ENCODE results near the gene ILK.

The ILK gene

DNA sequence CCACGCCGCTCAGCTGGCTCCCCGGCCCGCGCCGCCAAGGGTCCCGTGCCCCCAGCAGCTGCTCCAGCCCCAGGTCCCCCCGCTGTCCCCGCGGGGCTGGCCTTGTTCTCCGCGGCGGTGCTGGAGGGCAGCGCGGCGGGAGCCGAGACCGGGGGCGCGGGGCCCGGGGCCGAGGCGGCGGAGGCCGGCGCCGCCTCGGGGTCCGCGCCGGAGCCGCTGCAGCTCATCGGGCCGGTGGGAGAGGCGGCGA lies 8.3 kb downstream of the ILK start:
- H3K4me3 ChIP-seq (ENCODE audit: low read depth, low read length) = peak overlapping the region; percentile 78
- TF ChIP-seq, protein P1, sequence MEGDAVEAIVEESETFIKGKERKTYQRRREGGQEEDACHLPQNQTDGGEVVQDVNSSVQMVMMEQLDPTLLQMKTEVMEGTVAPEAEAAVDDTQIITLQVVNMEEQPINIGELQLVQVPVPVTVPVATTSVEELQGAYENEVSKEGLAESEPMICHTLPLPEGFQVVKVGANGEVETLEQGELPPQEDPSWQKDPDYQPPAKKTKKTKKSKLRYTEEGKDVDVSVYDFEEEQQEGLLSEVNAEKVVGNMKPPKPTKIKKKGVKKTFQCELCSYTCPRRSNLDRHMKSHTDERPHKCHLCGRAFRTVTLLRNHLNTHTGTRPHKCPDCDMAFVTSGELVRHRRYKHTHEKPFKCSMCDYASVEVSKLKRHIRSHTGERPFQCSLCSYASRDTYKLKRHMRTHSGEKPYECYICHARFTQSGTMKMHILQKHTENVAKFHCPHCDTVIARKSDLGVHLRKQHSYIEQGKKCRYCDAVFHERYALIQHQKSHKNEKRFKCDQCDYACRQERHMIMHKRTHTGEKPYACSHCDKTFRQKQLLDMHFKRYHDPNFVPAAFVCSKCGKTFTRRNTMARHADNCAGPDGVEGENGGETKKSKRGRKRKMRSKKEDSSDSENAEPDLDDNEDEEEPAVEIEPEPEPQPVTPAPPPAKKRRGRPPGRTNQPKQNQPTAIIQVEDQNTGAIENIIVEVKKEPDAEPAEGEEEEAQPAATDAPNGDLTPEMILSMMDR (IDR thresholded peaks at IDR 0.05; ENCODE audit: low read depth, low read length) = no peak

DNA sequence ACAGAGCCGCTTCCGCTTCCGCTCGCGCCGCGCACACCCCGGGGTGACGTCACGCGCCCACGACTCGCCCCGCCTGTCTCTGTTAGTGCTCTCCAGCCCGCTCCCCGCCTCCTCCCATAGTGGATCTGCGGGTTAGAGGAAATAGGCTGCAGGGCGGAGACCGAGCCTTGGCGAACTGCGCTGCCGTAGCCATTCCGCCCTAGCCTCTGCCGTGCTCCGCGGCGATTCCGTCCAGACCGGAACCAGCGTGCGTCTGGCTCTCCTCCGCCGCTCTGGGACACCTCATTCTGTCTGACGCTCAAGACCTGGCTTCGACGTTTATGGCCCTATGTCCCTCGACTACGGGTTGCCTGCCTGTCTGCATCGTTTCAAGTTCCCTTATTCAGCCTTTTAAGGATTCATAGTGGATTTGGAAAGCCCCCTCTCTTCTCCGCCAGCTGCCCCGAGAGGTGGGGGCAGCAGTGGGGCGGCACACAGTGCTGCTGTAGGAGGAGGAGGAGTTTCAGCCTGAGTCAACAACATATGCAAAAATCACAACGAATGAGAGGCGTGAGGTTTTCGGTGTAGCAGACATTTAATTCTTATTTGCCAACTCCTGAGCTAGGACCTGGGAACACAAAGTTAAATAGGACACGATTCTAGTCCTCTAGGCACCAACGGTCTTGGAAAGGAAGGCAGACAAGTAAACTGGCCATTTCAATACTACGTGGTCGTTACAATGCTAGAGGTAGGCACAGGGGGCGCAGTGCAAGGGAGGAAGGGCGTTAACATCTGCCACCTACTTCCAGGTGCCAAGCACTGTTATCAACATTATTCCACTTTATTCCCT lies 8.9 kb downstream of the ILK start, which contains the start of gene TAF10:
TSS of gene TAF10 (minus strand) at position 4 of the 829 bp plus-strand sequence. CDS start 27 bp downstream, outside the sequence.
- H3K4me3 ChIP-seq (ENCODE audit: low read depth, low read length) = peak within 1 kb of the TSS; percentile 78
- TF ChIP-seq, protein P1 (IDR thresholded peaks at IDR 0.05; ENCODE audit: low read depth, low read length) = peak; percentile 48

DNA sequence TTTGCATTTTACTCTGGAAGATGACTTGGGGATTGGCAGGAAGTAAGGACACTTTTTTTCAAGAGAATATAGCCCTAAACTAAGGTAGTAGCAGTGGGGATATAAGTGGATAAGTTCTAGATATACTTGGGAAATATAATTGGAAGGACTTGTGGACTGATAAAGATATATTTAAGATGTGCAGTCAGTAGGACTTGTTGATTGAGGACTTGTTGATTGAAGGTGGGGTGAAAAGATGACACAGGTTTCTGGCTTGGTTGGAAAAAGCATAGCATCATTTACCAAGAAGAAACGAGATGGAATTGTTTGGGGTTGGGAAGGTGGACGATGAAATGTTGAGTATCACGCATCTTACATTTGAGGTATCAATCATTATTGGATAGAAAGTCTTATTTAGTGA lies 9.9 kb downstream of the ILK start:
- no peak overlapping the region for H3K4me3 ChIP-seq (ENCODE audit: low read depth, low read length)
- TF ChIP-seq, protein P1 (IDR thresholded peaks at IDR 0.05; ENCODE audit: low read depth, low read length) = no peak

DNA sequence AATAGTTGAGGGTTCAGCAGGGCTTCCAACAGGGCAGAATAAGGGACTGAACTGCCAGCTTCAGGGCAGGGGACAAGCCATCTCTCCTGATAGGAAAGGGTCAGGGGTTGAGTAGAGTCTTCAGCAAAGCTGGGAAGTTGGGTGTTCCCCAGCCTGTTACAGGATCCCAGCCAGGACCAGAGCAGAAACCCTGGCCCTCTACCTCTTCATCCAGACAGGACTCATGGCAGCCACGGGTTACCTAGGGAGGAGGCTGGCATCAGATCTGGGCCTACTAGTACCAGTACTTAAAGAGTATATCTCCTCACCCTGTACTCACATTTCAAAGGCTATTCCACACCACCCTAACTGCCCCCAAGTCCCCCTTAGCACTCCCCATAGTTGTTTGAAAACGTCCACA lies 10.9 kb downstream of the ILK start:
- H3K4me3 ChIP-seq (ENCODE audit: low read depth, low read length) = no peak overlapping the region
- TF ChIP-seq, protein P1 (IDR thresholded peaks at IDR 0.05; ENCODE audit: low read depth, low read length) = no peak

DNA sequence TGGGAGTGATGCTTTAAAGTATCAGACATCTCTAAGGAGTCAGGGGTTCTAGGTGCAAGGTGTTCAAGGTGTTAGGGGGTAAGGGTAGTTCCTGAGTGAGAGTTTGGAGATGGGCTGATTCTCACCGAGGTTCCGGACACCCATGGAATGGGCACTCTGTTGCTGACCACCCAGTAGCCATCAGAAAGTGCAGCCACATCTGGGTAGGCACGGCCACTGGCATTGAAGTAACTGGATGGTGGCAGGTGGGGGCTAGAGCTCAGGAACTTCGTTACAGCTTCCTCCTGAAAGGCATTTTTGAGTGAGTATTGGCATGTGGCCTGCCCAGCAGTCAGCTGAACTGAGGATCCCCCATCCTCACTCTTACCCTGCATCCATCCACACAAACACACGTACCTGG lies 11.5 kb downstream of the ILK start:
- H3K4me3 ChIP-seq (ENCODE audit: low read depth, low read length) = no peak overlapping the region
- TF ChIP-seq, protein P1 (IDR thresholded peaks at IDR 0.05; ENCODE audit: low read depth, low read length) = no peak

DNA sequence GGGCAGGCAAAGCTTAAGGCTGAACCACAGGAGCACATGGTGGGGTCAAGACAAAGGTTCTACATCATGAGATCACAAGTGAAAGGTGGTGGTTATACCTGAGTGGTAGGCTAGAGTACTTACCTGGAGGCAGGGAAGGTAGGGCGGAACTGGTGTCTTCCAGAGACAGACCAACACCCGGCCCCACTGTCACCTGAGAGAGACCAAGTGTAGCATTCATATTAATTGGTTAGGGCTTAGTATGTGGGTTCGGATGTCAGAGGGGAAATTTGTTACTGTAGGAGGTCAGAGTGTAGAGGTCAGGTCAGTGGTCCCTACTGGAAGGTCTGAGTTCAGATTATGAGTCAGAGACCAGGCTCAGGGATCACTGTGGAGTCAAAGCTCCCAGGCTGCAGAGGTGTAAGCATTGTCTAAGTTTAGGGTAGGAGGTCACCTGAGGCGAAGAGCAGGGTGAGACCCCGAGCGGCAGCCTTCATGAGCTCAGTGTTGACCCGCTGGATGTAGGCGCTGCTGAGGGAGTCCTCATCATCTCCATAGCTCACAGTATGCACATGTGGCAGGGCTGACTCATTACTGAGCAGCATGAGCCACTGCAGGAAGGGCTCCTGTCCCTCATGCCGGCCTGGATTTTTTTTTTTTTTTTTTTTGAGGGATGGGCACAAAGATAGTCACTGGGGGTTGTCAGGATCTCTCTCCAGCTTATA lies 12.5 kb downstream of the ILK start:
- TF ChIP-seq, protein P1 (IDR thresholded peaks at IDR 0.05; ENCODE audit: low read depth, low read length) = no peak
- no peak overlapping the region for H3K4me3 ChIP-seq (ENCODE audit: low read depth, low read length)

DNA sequence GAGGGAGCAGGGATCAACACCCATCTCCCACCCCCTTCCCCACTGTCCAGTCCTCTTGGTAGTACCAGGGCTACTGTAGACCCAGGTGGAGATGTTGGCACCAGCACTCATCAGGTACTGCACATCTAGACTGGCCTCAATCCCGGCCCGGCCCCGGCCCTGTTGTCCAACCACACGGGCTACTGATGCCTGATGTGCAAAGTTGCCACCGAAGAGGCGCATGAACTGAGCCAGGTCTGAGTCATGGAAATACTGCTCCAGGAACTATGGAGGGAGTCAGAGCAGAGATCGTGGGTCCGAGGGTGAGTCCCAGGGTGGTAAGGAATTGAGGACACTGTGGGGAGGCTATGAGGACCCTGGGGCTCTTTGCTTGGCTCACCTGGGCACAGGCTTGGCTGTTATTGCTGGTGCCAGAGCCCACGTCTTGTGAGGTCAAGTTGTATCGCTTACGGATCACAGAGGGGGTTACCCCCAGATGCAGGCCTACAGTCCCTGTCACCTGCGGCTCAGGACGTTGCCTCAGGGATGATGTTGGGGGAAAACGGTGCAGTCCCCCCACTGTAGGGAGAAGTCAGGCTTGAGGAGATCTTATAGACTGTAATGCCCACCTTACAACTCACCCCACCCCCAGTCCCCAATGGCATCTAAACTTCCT lies 13.1 kb downstream of the ILK start:
- TF ChIP-seq, protein P1 (IDR thresholded peaks at IDR 0.05; ENCODE audit: low read depth, low read length) = no peak
- H3K4me3 ChIP-seq (ENCODE audit: low read depth, low read length) = no peak overlapping the region

Data from WI38 (cell line).